Neural crest cell (in vitro differentiated cells): ENCODE measurements around the gene SPAG5. TPM values are rescaled to one million over a fixed set of nuclear protein-coding genes. Genes with fewer than 3 reads are reported as not detected.

Experiments used
- DNase-seq: peaks from one replicate; pipeline ENCODE4 v3.0.0; 2021; ENCODE audit warnings: low read depth, mixed read lengths, low spot score
- H3K27ac Mint-ChIP-seq: one replicate; pipeline ENCODE4 v1.8.0; 2021; ENCODE audit warnings: mild to moderate bottlenecking, mixed read lengths; ENCODE audit not compliant: unreplicated experiment
- H3K27me3 Mint-ChIP-seq: 2 replicates; pipeline ENCODE4 v1.8.0; 2021; ENCODE audit warnings: low read depth, mild to moderate bottlenecking, mixed read lengths
- H3K36me3 Mint-ChIP-seq: 2 replicates; pipeline ENCODE4 v1.8.0; 2021; ENCODE audit warnings: low read depth, mild to moderate bottlenecking, mixed read lengths
- H3K4me1 Mint-ChIP-seq: 2 replicates; pipeline ENCODE4 v1.8.0; 2021; ENCODE audit warnings: mixed read lengths
- H3K4me3 Mint-ChIP-seq: one replicate; pipeline ENCODE4 v1.8.0; 2021; ENCODE audit warnings: mild to moderate bottlenecking, mixed read lengths
- H3K9me3 Mint-ChIP-seq: 2 replicates; pipeline ENCODE4 v1.8.0; 2021; ENCODE audit warnings: mixed read lengths
- total RNA-seq: library from RNA; stranded (reverse); gene quantifications from 2 replicates; pipeline ENCODE4 v1.2.1, GENCODE V29; 2021
- TF ChIP-seq, protein P1 (sequence below): fragments of 200-600 bp; sonication (generic); conservative IDR thresholded peaks from 2 replicates; pipeline ENCODE4 v1.5.0; 2021; ENCODE audit warnings: antibody characterized with exemption, mild to moderate bottlenecking

The SPAG5 gene
- total RNA-seq, 1 donor from 2014 or later, result 151 TPM

DNA sequence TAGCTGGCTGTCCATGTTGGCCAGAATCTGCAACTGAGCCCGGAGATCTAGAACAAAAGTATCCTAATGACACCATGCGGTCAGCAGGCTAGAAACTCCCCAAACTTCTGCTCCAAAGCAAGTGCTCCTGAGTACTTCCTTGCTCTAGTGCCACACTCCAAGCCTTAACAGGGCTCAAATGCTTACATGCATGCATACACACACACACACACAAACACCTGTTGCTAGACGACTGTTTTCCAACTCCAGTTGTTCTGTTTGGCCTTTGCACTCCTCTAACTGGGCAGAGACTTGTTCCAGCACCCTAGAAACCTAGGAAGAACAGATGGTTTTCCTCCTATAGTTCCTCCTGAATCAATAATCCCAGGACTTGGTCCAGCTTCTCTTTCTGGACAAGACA, 14.4 kb downstream of the SPAG5 start:
- no peaks in the 10 kb centered on the region for H3K4me1 Mint-ChIP-seq
- DNase-seq, result no peak
- H3K27me3 Mint-ChIP-seq, result no peaks in the 10 kb centered on the region
- peaks cover 19% of the 10 kb centered on the region for H3K36me3 Mint-ChIP-seq
- TF ChIP-seq, protein P1, sequence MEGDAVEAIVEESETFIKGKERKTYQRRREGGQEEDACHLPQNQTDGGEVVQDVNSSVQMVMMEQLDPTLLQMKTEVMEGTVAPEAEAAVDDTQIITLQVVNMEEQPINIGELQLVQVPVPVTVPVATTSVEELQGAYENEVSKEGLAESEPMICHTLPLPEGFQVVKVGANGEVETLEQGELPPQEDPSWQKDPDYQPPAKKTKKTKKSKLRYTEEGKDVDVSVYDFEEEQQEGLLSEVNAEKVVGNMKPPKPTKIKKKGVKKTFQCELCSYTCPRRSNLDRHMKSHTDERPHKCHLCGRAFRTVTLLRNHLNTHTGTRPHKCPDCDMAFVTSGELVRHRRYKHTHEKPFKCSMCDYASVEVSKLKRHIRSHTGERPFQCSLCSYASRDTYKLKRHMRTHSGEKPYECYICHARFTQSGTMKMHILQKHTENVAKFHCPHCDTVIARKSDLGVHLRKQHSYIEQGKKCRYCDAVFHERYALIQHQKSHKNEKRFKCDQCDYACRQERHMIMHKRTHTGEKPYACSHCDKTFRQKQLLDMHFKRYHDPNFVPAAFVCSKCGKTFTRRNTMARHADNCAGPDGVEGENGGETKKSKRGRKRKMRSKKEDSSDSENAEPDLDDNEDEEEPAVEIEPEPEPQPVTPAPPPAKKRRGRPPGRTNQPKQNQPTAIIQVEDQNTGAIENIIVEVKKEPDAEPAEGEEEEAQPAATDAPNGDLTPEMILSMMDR, result no peak
- H3K27ac Mint-ChIP-seq, result no peak overlapping the region
- no peaks in the 10 kb centered on the region for H3K9me3 Mint-ChIP-seq
- no peak overlapping the region for H3K4me3 Mint-ChIP-seq

DNA sequence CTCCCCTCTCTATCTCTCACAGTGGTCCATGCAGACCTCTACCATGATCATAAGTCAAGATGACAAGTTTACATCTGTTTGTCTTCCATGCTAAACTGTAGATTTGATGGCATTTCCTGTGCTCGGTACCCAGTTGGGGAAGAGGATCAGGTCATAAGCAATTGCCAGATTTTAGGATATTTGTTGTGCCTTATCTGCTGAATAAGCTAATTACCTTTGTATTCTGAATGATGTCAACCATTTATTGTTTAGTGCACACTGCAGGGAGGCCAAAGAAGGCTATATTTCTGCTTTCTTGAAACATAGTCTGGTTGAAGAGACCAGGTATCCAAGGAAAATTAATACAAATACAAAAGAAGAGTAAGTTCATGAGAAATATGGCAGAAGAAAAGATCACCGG, 16.3 kb downstream of the SPAG5 start:
- no peak for DNase-seq
- Mint-ChIP-seq H3K9me3 (no peaks in the 10 kb centered on the region), H3K36me3 (peaks cover 19% of the 10 kb centered on the region), H3K27ac (no peak overlapping the region), H3K27me3 (no peaks in the 10 kb centered on the region), H3K4me1 (no peaks in the 10 kb centered on the region), H3K4me3 (no peak overlapping the region)
- TF ChIP-seq, protein P1, result no peak

DNA sequence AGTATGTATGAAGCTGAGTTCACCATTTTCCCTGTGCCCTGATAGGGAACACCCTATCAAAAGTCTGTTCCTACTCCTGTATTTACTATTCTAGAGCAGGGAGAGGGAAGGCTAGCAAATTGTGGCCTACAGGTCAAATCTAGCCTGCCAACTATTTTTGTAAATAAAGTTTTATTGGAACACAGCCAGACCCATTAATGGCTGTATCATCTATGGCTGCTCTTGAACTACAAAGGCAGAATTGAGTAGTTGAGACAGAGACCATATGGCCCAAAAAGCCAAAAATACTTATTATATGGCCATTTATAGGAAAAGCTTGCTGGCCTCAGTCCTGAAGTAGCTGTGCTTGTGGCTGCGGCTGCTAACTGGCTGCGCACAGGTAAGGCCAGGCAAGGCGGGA, 17.9 kb downstream of the SPAG5 start:
- no peak for DNase-seq
- H3K9me3 Mint-ChIP-seq, result no peaks in the 10 kb centered on the region
- no peak overlapping the region for H3K4me3 Mint-ChIP-seq
- peaks cover 12% of the 10 kb centered on the region for H3K4me1 Mint-ChIP-seq
- no peak overlapping the region for H3K27ac Mint-ChIP-seq
- H3K36me3 Mint-ChIP-seq, result peaks cover 22% of the 10 kb centered on the region
- H3K27me3 Mint-ChIP-seq, result no peaks in the 10 kb centered on the region
- TF ChIP-seq, protein P1, result no peak

DNA sequence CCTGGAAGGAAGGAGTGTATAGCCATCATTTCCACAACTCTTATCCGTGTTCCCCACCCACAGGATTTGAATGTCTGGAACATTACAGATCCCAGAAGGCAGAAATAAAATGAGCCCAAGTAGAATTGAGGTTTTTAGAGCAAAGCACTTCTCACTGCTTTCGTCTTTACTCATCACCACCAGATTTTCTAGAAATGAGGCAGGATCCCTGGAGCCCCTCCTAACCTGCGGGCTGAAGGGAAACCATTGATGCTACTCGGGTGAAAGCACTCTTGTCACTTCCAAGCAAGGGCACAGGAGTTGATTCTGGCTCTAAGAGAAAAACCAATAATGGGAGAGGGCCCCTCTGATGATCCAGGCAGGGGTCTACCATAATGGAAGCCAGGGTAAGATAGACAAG, 19.3 kb downstream of the SPAG5 start:
- no peak for DNase-seq
- Mint-ChIP-seq H3K36me3 (peaks cover 19% of the 10 kb centered on the region), H3K27ac (no peak overlapping the region)

DNA sequence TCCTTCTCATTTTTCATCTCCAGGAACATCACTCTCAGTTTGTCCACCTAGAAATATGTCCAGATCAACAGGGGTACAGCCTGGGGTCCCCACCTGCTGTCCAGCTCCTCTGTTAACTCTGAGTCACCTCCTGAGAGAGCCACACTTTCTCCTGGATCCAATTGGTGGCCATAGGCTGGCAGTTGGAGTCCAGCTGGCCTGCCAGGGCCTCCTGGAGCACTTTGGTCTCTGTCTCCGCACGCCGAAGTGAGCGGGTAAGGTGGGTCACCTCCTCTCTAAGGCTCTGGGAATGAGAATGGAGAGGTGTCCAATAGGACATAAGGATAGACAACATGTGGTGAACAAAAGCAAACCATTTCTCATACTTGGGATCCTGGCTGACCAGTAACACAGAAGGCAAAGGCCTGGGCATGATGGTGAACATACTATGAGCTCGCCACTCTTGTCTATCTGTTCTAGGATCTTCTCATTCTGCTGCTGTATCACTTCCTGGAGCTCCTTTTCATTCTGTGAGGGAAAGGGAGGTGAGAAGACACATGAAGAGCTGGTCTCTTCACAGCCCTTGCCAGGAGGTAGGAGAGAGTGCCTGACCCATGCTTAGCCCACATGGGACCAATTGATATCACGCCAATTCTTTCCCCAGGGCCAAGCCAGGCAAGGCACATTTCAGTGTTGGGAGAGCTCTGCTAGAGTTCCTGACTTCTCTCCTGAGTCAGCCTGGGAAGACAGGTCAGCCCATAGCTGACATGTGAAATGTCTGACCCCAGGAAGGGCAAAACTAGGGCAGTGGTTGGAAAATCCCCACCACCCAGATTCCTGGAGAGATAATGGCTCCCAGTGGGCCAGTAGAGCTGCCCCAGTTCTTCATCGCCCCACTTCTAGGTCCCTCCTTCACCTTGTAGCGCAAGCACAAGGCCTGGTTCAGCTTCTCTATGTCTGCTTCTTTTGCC, 20.3 kb downstream of the SPAG5 start:
- Mint-ChIP-seq H3K27ac (no peak overlapping the region), H3K4me3 (no peak overlapping the region), H3K4me1 (peaks cover 13% of the 10 kb centered on the region), H3K27me3 (no peaks in the 10 kb centered on the region), H3K36me3 (peaks cover 17% of the 10 kb centered on the region), H3K9me3 (no peaks in the 10 kb centered on the region)
- DNase-seq, result no peak
- TF ChIP-seq, protein P1, result no peak

More for the DNA sequence above, 19.3 kb downstream of the SPAG5 start:
- no peaks in the 10 kb centered on the region for H3K27me3 Mint-ChIP-seq
- no peak overlapping the region for H3K4me3 Mint-ChIP-seq
- peaks cover 13% of the 10 kb centered on the region for H3K4me1 Mint-ChIP-seq
- H3K9me3 Mint-ChIP-seq, result no peaks in the 10 kb centered on the region
- TF ChIP-seq, protein P1, result no peak
